Smooth muscle cell (in vitro differentiated cells): Measurements from ENCODE around the gene FEZ2. TPM values are rescaled to one million over a fixed set of nuclear protein-coding genes. Genes with fewer than 3 reads are reported as not detected.

Experiments
- DNase-seq: peaks from one replicate; lab custom pipeline; 2025; ENCODE audit not compliant: unreplicated experiment; lab: John Stamatoyannopoulos, UW
- H2AFZ ChIP-seq: fragments of 200-600 bp; sonication (generic); 2 replicates; pipeline ENCODE4 v1.6.0; 2016; ENCODE audit warnings: antibody characterized with exemption, low read depth, mild to moderate bottlenecking
- H3F3A ChIP-seq: fragments of 200-600 bp; sonication (generic); 2 replicates; pipeline ENCODE4 v1.6.0; 2017; ENCODE audit warnings: antibody characterized with exemption, low read depth
- H3K27ac ChIP-seq: fragments of 200-600 bp; sonication (generic); 2 replicates; pipeline ENCODE4 v1.5.1; 2016; ENCODE audit warnings: low read depth, mild to moderate bottlenecking
- H3K27me3 ChIP-seq: fragments of 200-600 bp; sonication (generic); 2 replicates; pipeline ENCODE4 v1.6.1; 2016; ENCODE audit warnings: low read depth, mild to moderate bottlenecking
- H3K36me3 ChIP-seq: fragments of 200-600 bp; sonication (generic); 2 replicates; pipeline ENCODE4 v1.5.1; 2016; ENCODE audit warnings: low read depth
- H3K4me1 ChIP-seq: fragments of 200-600 bp; sonication (generic); 2 replicates; pipeline ENCODE4 v1.5.1; 2016; ENCODE audit warnings: low read depth
- H3K4me2 ChIP-seq: fragments of 200-600 bp; sonication (generic); 2 replicates; pipeline ENCODE4 v1.6.0; 2016; ENCODE audit warnings: mild to moderate bottlenecking
- H3K4me3 ChIP-seq: fragments of 200-600 bp; sonication (generic); 2 replicates; pipeline ENCODE4 v1.5.1; 2016; ENCODE audit warnings: mild to moderate bottlenecking
- H3K79me2 ChIP-seq: fragments of 200-600 bp; sonication (generic); 2 replicates; pipeline ENCODE4 v1.6.0; 2016; ENCODE audit warnings: low read depth, mild to moderate bottlenecking
- H3K9ac ChIP-seq: fragments of 200-600 bp; sonication (generic); 2 replicates; pipeline ENCODE4 v1.6.0; 2016; ENCODE audit warnings: low read depth
- H3K9me3 ChIP-seq: fragments of 200-600 bp; sonication (generic); replicated peaks from 2 replicates; pipeline ENCODE4 v1.5.1; 2016; ENCODE audit warnings: low read depth
- H4K20me1 ChIP-seq: fragments of 200-600 bp; sonication (generic); 2 replicates; pipeline ENCODE4 v1.6.0; 2016; ENCODE audit warnings: low read depth
- WGBS: methylation state at CpG from one replicate; pipeline ENCODE4 v1.1.7; 2016; ENCODE audit warnings: low lambda C conversion rate; 5-methylcytosine and 5-hydroxymethylcytosine counted together
- polyA plus RNA-seq: library from polyadenylated mRNA; unstranded; fragments of >200 nt; fragmentation: Nextera tagmentation; extraction: Ambion mirVana; gene quantifications from 2 replicates; pipeline ENCODE4 v1.2.1, GENCODE V29; 2016
- total RNA-seq: library from RNA; depleted of rRNA; stranded (reverse); fragments of >200 nt; gene quantifications from 2 replicates; pipeline ENCODE4 v1.2.3, GENCODE V29; 2014
- TF ChIP-seq, protein P1 (sequence below): fragments of 200-600 bp; sonication (generic); IDR thresholded peaks from 2 replicates; pipeline ENCODE4 v1.5.1; 2017; ENCODE audit warnings: borderline replicate concordance, mild to moderate bottlenecking, antibody characterized with exemption; ENCODE audit not compliant: insufficient read depth, poor library complexity, severe bottlenecking

Gene FEZ2
- total and polyA plus RNA-seq, 2 experiments from 2014 or later = 17.7 to 69.0 TPM

DNA sequence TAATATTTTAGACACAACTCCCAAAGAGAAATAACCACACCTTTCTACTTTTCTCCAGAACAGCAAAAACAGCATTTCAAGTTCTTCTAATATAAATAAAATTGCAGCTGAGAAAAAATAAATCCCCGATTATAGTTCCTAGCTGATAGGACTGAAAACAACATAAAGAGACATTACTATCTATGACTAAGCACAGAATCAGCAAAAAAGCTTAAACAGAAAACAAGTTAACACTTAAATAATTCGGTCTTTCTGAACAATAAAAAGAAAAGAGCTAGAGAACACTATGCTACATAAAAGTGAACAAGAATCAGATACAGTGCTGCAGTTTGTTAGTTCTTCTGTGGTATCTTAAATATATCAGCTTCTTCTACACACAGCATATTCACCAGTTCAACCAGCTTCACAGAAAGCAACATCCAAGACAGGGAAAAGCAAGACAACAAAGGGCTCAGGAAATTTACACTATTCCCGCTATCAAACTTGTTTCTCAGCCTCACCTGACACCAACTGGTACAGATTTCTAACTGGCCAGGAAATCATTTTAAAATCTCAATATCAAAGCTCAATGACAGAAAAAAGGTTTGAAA, 28.6 kb downstream of the FEZ2 start:
- no peaks in the 10 kb centered on the region for H3K36me3 ChIP-seq
- no peak for DNase-seq
- peak overlapping the region; percentile 73 for H3K4me2 ChIP-seq
- H3F3A ChIP-seq = peaks cover 4% of the 10 kb centered on the region
- no peaks in the 10 kb centered on the region for H3K9me3 ChIP-seq
- peaks cover 13% of the 10 kb centered on the region for H3K4me1 ChIP-seq
- H3K4me3 ChIP-seq = no peak overlapping the region
- TF ChIP-seq, protein P1, sequence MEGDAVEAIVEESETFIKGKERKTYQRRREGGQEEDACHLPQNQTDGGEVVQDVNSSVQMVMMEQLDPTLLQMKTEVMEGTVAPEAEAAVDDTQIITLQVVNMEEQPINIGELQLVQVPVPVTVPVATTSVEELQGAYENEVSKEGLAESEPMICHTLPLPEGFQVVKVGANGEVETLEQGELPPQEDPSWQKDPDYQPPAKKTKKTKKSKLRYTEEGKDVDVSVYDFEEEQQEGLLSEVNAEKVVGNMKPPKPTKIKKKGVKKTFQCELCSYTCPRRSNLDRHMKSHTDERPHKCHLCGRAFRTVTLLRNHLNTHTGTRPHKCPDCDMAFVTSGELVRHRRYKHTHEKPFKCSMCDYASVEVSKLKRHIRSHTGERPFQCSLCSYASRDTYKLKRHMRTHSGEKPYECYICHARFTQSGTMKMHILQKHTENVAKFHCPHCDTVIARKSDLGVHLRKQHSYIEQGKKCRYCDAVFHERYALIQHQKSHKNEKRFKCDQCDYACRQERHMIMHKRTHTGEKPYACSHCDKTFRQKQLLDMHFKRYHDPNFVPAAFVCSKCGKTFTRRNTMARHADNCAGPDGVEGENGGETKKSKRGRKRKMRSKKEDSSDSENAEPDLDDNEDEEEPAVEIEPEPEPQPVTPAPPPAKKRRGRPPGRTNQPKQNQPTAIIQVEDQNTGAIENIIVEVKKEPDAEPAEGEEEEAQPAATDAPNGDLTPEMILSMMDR = no peak
- peak overlapping the region; percentile 79 for H3K27ac ChIP-seq
- no peak overlapping the region for H2AFZ ChIP-seq
- H3K9ac ChIP-seq = peak overlapping the region; percentile 46
- H3K27me3 ChIP-seq = no peaks in the 10 kb centered on the region
- peaks cover 22% of the 10 kb centered on the region for H3K79me2 ChIP-seq
- 35% methylated on average over 3 of the region's 3 CpGs for WGBS
- no peaks in the 10 kb centered on the region for H4K20me1 ChIP-seq

DNA sequence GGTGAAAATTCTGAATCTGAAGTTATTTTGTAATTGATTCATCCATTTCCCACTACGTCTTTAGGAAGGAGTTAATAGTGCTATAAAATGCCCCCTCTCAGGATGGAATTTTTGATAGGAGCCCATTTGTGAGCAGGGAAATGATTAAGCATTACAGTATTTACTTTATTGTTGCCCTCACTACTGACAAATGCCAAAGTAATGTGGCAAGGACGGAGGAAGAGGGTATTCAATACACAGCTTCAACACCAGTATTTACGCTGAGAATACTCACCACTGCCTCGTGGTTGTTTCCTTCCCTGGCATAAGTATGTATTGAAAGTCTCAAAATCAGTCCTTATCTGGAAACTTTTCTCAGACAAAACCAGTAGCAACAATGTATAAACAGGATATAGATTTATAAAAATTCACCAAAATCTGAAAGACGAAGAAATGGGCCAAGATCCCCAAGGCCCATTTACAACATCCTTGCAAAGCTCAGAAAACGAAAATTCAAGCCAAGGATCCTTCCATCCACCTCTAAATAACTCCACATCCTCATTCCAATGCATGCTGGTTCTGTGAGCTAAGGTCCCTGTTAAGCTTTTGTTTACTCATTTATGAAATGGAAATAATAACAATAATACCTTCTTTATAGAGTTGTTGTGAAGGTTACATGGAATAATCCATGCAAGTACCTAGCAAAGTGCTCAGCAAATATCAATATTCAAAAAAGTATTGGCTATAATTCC, 29.3 kb downstream of the FEZ2 start:
- Histone ChIP-seq H3K79me2 (peaks cover 22% of the 10 kb centered on the region), H3K9ac (peak overlapping the region; percentile 46), H3K27me3 (no peaks in the 10 kb centered on the region), H2AFZ (no peak overlapping the region), H3K4me1 (peaks cover 13% of the 10 kb centered on the region), H3K4me2 (peak overlapping the region; percentile 73), H3F3A (peaks cover 8% of the 10 kb centered on the region), H3K36me3 (no peaks in the 10 kb centered on the region), H3K4me3 (no peak overlapping the region), H3K27ac (peak overlapping the region; percentile 79), H4K20me1 (no peaks in the 10 kb centered on the region), H3K9me3 (no peaks in the 10 kb centered on the region)
- TF ChIP-seq, protein P1 = no peak
- DNase-seq = no peak
- WGBS = 39% methylated on average over 6 of the region's 6 CpGs

DNA sequence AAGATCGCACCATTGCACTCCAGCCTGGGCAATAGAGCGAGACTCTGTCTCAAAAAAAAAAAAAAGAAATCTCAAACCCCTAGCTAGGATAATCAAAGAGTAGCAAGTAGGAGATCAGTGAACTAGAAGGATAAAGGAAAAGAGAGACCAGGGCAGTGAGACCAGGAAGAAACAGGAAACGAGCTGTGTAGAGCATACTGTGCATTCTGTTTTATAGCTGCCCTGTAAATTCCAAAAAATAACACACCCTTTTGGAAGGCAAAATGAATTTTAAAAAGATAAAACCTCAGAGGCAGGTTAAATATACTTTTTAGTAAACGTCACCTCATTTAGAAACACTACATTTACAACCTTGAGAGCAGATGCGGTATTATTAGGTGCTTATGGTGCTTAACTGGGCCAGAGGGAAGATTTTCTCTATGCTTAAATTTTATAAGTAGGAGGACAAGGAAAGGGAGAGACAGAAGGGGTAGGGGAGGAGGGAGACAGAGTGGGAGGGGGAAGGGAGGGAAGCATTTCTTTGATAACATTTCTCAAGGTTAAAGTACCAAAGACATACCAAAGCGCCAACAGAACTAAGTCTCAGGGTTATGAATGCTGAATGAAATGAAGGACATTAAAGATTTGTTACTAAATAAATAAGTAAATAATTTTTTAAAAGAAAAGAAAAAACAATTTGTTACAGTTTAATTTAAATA, 30.1 kb downstream of the FEZ2 start:
- Histone ChIP-seq H3K4me1 (peaks cover 17% of the 10 kb centered on the region), H3K79me2 (peaks cover 22% of the 10 kb centered on the region), H3K9me3 (no peaks in the 10 kb centered on the region), H3F3A (peaks cover 11% of the 10 kb centered on the region), H3K9ac (no peak overlapping the region), H3K27ac (peak overlapping the region; percentile 79), H2AFZ (no peak overlapping the region), H4K20me1 (no peaks in the 10 kb centered on the region), H3K4me2 (peak overlapping the region; percentile 73), H3K4me3 (no peak overlapping the region), H3K27me3 (no peaks in the 10 kb centered on the region), H3K36me3 (no peaks in the 10 kb centered on the region)
- TF ChIP-seq, protein P1 = no peak
- DNase-seq = no peak
- 73% methylated on average over 6 of the region's 6 CpGs for WGBS
